A549 treated with AZD9567 at 1 μM for 4 hours (cell line): ENCODE data around the gene PRAMEF18. TPM values are rescaled to one million over a fixed set of nuclear protein-coding genes. Genes with fewer than 3 reads are reported as not detected.

Experiments used
- total RNA-seq: library from RNA; stranded (reverse); fragments of 200-300 nt; extraction: Qiagen RNA extraction; gene quantifications from 5 replicates; pipeline ENCODE4 v1.2.3, GENCODE V29; 2022; ENCODE audit not compliant: insufficient read depth

PRAMEF18 gene, protein sequence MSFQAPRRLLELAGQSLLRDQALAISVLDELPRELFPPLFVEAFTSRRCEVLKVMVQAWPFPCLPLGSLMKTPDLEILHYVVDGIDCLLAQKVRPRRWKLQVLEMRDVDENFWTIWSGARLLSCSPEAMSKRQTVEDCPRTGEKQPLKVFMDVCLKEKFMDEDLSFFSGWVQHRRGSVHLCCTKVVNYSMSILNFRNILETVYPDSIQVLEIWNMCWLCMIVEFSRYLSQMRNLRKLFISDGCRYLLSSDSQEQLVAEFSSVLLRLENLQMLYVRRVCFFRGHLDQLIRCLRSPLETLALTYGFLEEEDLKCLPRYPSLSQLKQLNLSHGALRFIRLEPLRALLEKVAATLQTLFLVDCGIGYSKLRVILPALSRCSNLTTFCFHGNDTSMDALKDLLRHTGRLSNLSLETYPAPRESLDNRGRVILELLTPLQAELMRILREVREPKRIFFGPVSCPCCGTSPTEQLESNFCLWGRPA
- total RNA-seq: not detected in 5 replicates

DNA sequence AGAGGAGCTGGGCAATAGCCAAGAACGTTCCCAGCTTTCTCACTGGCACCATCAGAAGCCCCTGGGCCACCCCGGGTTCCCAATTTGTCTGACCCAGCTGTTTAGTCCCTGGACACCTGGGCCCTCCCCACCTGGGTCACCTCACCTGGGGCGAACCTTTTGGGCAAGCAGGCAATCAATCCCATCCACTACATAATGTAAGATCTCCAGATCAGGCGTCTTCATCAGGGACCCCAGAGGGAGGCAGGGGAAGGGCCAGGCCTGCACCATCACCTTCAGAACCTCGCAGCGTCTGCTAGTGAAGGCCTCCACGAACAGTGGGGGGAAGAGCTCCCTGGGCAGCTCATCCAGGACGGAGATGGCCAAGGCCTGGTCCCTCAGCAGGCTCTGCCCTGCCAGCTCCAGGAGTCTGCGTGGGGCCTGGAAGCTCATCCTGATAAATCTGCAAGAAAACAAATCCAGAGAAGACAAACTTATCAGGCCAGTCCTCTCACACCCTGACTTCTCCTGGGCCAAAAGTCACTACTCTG is at the start of gene PRAMEF18:
TSS of gene PRAMEF18 (minus strand) at position 480 of the 530 bp plus-strand sequence. CDS start at position 432, 48 bp downstream.

DNA sequence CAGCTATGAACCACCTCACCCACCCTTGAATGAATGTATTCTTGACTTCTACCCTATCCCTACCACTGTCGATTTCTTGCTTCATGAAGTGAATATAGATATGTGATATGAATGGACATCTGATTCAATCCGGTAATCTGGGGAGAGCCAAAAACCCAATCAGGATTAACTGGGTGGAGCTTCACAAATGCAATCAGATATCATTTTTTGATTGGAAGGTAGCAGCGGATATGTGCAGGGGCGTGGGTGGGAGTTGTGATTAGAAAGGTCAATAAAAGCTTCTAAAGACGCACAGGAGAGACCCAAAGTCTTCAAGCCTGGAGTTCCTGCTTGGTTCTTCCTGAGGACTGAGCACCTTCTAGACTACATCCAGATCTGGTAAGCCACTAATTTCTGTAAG is 27.9 kb upstream of the PRAMEF18 start, which contains the start of gene PRAMEF5:
TSS of gene PRAMEF5 (plus strand) at position 301 of the 400 bp plus-strand sequence. CDS start 5,071 bp downstream, outside the sequence.

DNA sequence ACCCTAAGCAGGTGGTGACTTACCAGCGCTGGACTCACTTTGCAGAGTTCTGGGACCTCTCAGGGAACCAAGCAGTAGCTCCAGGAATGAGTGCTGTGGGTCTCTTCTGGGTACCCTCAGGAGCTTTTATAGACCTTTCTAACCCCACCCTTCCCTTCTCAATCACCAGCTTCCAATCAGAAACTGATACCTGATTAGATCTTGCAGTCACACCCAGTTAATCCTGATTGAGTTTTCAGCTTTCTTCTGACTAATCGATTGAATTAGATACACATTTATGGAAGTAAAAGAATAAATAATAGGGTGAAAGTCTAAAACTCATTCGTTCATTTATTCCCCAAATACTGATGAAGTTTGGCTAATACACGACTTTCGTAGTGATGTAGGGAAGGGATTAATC is 24.6 kb downstream of the PRAMEF18 start, which contains the start of gene PRAMEF13:
TSS of gene PRAMEF13 (minus strand) at position 101 of the 400 bp plus-strand sequence. CDS start 1,820 bp downstream, outside the sequence.

Other genes starting within 250 kb of the PRAMEF18 start
- not detected in 5 replicates for gene PRAMEF27, start 169.6 kb downstream of the PRAMEF18 start, total RNA-seq
- not detected in 5 replicates for gene HNRNPCL3, start 165.4 kb downstream of the PRAMEF18 start, total RNA-seq
- not detected in 5 replicates for gene PRAMEF25, start 155.4 kb downstream of the PRAMEF18 start, total RNA-seq
- gene HNRNPCL2, start 109.3 kb downstream of the PRAMEF18 start, total RNA-seq: not detected in 5 replicates
- not detected in 5 replicates for gene PRAMEF26, start 70.1 kb downstream of the PRAMEF18 start, total RNA-seq
- gene HNRNPCL4, start 60.5 kb downstream of the PRAMEF18 start, total RNA-seq: not detected in 5 replicates
- gene PRAMEF9, start 54.3 kb downstream of the PRAMEF18 start, total RNA-seq: not detected in 5 replicates
- gene PRAMEF13, start 24.7 kb downstream of the PRAMEF18 start, total RNA-seq: not detected in 5 replicates
- not detected in 5 replicates for gene PRAMEF5, start 28.0 kb upstream of the PRAMEF18 start, total RNA-seq
- not detected in 5 replicates for gene PRAMEF8, start 59.0 kb upstream of the PRAMEF18 start, total RNA-seq
- gene PRAMEF33, start 77.4 kb upstream of the PRAMEF18 start, total RNA-seq: not detected in 5 replicates
- gene PRAMEF15, start 89.4 kb upstream of the PRAMEF18 start, total RNA-seq: not detected in 5 replicates
- not detected in 5 replicates for gene PRAMEF14, start 121.0 kb upstream of the PRAMEF18 start, total RNA-seq
- gene PRAMEF19, start 145.8 kb upstream of the PRAMEF18 start, total RNA-seq: not detected in 5 replicates
- gene PRAMEF17, start 163.5 kb upstream of the PRAMEF18 start, total RNA-seq: not detected in 5 replicates
- gene PRAMEF20, start 184.3 kb upstream of the PRAMEF18 start, total RNA-seq: not detected in 5 replicates